ENCODE measurements around the gene SAMM50.

The SAMM50 gene

DNA sequence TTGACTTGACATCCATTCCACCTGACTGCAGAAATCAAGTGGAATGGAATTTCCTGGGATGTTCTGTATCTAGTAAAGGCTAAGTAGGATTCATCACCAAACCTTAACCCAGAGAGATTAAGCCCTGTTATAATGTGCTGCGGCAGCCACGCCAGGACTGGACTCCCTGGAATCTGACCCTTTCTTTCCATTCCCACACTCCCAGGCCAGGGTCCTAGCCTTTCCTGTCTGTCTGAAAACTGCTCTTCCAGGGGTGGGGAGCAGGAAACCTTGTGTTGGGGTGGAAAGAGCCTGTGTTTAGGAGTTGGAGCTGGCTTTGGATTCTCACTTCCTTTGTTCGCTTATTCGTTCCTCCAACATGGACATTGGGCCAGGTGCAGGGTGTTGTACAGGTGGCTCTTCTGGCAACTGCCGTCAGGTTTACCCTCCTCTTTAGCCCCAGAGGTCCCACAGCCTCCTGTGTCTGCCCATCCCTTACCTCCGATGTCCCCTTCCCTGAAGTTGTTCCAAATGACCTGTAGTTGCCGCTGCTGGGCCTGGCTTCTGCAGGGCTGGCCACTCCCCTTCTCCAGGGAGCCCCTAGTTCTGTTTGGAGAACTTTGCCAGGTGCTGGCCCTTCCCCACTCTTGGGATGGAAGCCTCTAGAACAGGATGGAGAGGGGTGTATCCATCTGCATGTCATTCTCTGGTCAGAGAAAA, 48.3 kb downstream of the SAMM50 start:
- no peak for TF ChIP-seq TOX (CRISPR knock-in tag; IDR thresholded peaks at IDR 0.05; ENCODE audit: borderline replicate concordance)
- TF ChIP-seq ISL1 (CRISPR knock-in tag; IDR thresholded peaks at IDR 0.05) = no peak
- TF ChIP-seq ARNTL (CRISPR knock-in tag; IDR thresholded peaks at IDR 0.05; ENCODE audit: borderline replicate concordance, low read depth) = no peak
- no peak for TF ChIP-seq ZNF8 (CRISPR knock-in tag; IDR thresholded peaks at IDR 0.05)
- no peak for TF ChIP-seq ZNF70 (CRISPR knock-in tag; IDR thresholded peaks at IDR 0.05)
- TF ChIP-seq ZFP3 (CRISPR knock-in tag; IDR thresholded peaks at IDR 0.05) = no peak
- no peak for TF ChIP-seq ZNF565 (CRISPR knock-in tag; conservative IDR thresholded peaks at IDR 0.05; ENCODE audit: low read depth)
- TF ChIP-seq GLIS3 (CRISPR knock-in tag; IDR thresholded peaks at IDR 0.05) = no peak
- TF ChIP-seq, protein P1, sequence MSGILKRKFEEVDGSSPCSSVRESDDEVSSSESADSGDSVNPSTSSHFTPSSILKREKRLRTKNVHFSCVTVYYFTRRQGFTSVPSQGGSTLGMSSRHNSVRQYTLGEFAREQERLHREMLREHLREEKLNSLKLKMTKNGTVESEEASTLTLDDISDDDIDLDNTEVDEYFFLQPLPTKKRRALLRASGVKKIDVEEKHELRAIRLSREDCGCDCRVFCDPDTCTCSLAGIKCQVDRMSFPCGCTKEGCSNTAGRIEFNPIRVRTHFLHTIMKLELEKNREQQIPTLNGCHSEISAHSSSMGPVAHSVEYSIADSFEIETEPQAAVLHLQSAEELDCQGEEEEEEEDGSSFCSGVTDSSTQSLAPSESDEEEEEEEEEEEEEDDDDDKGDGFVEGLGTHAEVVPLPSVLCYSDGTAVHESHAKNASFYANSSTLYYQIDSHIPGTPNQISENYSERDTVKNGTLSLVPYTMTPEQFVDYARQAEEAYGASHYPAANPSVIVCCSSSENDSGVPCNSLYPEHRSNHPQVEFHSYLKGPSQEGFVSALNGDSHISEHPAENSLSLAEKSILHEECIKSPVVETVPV (CRISPR knock-in tag; IDR thresholded peaks at IDR 0.05) = no peak
- TF ChIP-seq, protein P2, sequence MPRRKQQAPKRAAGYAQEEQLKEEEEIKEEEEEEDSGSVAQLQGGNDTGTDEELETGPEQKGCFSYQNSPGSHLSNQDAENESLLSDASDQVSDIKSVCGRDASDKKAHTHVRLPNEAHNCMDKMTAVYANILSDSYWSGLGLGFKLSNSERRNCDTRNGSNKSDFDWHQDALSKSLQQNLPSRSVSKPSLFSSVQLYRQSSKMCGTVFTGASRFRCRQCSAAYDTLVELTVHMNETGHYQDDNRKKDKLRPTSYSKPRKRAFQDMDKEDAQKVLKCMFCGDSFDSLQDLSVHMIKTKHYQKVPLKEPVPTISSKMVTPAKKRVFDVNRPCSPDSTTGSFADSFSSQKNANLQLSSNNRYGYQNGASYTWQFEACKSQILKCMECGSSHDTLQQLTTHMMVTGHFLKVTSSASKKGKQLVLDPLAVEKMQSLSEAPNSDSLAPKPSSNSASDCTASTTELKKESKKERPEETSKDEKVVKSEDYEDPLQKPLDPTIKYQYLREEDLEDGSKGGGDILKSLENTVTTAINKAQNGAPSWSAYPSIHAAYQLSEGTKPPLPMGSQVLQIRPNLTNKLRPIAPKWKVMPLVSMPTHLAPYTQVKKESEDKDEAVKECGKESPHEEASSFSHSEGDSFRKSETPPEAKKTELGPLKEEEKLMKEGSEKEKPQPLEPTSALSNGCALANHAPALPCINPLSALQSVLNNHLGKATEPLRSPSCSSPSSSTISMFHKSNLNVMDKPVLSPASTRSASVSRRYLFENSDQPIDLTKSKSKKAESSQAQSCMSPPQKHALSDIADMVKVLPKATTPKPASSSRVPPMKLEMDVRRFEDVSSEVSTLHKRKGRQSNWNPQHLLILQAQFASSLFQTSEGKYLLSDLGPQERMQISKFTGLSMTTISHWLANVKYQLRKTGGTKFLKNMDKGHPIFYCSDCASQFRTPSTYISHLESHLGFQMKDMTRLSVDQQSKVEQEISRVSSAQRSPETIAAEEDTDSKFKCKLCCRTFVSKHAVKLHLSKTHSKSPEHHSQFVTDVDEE (CRISPR knock-in tag; IDR thresholded peaks at IDR 0.05) = no peak
- TF ChIP-seq TCF4 (CRISPR knock-in tag; IDR thresholded peaks at IDR 0.05; ENCODE audit: borderline replicate concordance) = no peak
- no peak for TF ChIP-seq ZC3H10 (CRISPR knock-in tag; IDR thresholded peaks at IDR 0.05)
- TF ChIP-seq CSDC2 (CRISPR knock-in tag; IDR thresholded peaks at IDR 0.05) = no peak
- no peak for TF ChIP-seq RARB (CRISPR knock-in tag; IDR thresholded peaks at IDR 0.05)
- TF ChIP-seq SNAI2 (CRISPR knock-in tag; IDR thresholded peaks at IDR 0.05) = no peak
- TF ChIP-seq PPARA (CRISPR knock-in tag; IDR thresholded peaks at IDR 0.05; ENCODE audit: borderline replicate concordance) = no peak
- TF ChIP-seq BACH2 (CRISPR knock-in tag; IDR thresholded peaks at IDR 0.05; ENCODE audit: borderline replicate concordance) = no peak
- TF ChIP-seq OSR1 (CRISPR knock-in tag; IDR thresholded peaks at IDR 0.05) = no peak
- TF ChIP-seq, protein P3, sequence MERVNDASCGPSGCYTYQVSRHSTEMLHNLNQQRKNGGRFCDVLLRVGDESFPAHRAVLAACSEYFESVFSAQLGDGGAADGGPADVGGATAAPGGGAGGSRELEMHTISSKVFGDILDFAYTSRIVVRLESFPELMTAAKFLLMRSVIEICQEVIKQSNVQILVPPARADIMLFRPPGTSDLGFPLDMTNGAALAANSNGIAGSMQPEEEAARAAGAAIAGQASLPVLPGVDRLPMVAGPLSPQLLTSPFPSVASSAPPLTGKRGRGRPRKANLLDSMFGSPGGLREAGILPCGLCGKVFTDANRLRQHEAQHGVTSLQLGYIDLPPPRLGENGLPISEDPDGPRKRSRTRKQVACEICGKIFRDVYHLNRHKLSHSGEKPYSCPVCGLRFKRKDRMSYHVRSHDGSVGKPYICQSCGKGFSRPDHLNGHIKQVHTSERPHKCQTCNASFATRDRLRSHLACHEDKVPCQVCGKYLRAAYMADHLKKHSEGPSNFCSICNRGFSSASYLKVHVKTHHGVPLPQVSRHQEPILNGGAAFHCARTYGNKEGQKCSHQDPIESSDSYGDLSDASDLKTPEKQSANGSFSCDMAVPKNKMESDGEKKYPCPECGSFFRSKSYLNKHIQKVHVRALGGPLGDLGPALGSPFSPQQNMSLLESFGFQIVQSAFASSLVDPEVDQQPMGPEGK (CRISPR knock-in tag; IDR thresholded peaks at IDR 0.05; ENCODE audit: borderline replicate concordance) = no peak
- TF ChIP-seq, protein P4, sequence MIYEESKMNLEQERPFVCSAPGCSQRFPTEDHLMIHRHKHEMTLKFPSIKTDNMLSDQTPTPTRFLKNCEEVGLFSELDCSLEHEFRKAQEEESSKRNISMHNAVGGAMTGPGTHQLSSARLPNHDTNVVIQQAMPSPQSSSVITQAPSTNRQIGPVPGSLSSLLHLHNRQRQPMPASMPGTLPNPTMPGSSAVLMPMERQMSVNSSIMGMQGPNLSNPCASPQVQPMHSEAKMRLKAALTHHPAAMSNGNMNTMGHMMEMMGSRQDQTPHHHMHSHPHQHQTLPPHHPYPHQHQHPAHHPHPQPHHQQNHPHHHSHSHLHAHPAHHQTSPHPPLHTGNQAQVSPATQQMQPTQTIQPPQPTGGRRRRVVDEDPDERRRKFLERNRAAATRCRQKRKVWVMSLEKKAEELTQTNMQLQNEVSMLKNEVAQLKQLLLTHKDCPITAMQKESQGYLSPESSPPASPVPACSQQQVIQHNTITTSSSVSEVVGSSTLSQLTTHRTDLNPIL (CRISPR knock-in tag; IDR thresholded peaks at IDR 0.05; ENCODE audit: low read depth) = no peak
- ATAC-seq = no peak

DNA sequence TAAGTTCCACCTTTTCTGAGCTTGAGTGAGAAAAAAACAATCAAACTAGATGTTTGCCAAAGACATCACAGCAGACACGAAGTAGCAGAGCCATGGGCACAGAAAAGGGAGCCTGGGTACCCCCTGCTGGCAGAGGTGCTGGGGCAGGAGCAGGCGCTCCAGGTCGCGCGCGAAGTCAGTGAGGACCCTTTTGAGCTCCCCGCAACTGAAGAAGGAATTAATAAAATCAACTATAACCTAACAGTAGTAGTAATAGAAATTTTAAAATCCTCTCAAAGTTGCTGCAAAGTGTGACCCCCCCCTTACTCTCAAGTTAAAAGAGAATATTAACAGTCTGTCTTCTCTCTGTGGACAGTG, 48.8 kb downstream of the SAMM50 start:
- no peak for ATAC-seq
- TF ChIP-seq, protein P1 (CRISPR knock-in tag; IDR thresholded peaks at IDR 0.05) = no peak

DNA sequence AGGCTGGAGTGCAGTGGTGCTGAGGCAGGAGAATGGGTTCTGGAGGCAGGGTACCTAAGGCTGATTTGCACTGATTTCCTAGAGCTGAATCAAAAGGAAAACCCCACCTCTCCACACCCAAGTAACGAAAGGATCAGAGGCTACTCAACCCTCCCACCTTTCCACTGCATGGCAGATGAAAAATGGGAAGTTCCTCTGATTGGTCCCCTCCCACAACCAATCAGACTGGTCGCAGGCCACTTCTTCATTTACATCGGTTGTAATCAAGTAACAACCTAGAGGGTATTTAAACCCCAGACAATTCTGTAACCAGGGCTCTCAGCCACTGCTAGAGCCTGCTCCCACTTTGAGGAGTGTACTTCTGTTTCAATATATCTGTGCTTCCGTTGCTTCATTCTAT, 50.3 kb downstream of the SAMM50 start:
- ATAC-seq = no peak

DNA sequence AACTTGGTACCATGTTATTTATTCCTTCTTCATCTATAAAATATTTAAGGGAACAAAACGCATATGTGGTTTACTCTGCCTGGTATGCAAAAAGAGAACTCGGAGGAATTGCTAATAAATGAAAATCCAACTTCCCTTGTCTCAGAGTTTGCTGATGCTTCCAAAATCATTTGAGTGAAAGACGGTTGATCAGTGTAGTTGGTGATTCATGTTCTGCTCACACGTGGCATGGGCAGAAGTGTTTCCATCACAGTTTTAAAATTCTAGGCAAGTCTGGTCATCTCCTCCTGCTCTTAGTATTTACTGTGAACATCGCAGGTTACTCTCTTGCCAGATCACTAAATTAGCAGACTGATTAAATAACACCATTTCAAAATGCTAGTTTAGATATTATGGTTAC, 56.9 kb downstream of the SAMM50 start:
- ATAC-seq = no peak
- no peak for TF ChIP-seq RARB (CRISPR knock-in tag; IDR thresholded peaks at IDR 0.05)

More for the DNA sequence above, 50.3 kb downstream of the SAMM50 start:
- TF ChIP-seq ZFP3 (CRISPR knock-in tag; IDR thresholded peaks at IDR 0.05) = no peak

All from SK-N-SH treated with all-trans-retinoic acid at 6 μM for 48 hours (cell line).